Left ventricle myocardium inferior (tissue), 1 donor: ENCODE results near the gene KCMF1. TPM values are rescaled to one million over a fixed set of nuclear protein-coding genes. Genes with fewer than 3 reads are reported as not detected.

ENCODE experiments used
- DNase-seq: peaks from one replicate; pipeline ENCODE4 v3.0.0-alpha.2; 2020
- H3K27ac ChIP-seq: fragments of 200-600 bp; replicated peaks from 2 replicates; pipeline ENCODE4 v1.8.0; 2021
- H3K27me3 ChIP-seq: fragments of 200-600 bp; 2 replicates; pipeline ENCODE4 v1.8.0; 2021; ENCODE audit warnings: low read depth
- H3K36me3 ChIP-seq: fragments of 200-600 bp; 2 replicates; pipeline ENCODE4 v1.8.0; 2021
- H3K4me1 ChIP-seq: fragments of 200-600 bp; 2 replicates; pipeline ENCODE4 v1.8.0; 2021
- H3K4me3 ChIP-seq: fragments of 200-600 bp; 2 replicates; pipeline ENCODE4 v1.8.0; 2021; ENCODE audit warnings: mild to moderate bottlenecking, moderate library complexity
- H3K9me3 ChIP-seq: fragments of 200-600 bp; replicated peaks from 2 replicates; pipeline ENCODE4 v1.8.0; 2021
- intact Hi-C: fragments of 100-400 bp; cut with micrococcal nuclease; formaldehyde crosslinking; loops from one replicate; pipeline ENCODE4 v1.11.0; 2022
- total RNA-seq: library from RNA; stranded (reverse); fragmentation: NEBNext Ultra II Directional; extraction: Animal tissue kit (Norgen Biotek cat#: 25700); gene quantifications from one replicate; pipeline ENCODE4 v1.2.1, GENCODE V29; 2021
- TF ChIP-seq, protein P1 (sequence below): fragments of 200-600 bp; IDR thresholded peaks from 2 replicates; pipeline ENCODE4 v1.8.0; 2021; ENCODE audit warnings: antibody characterized with exemption, mild to moderate bottlenecking, borderline replicate concordance
- donor health status: DM: no; HTN: yes; CAD: no; lungs with severe emphysema.

The KCMF1 gene
- total RNA-seq, 1 donor from 2014 or later, result 90.2 TPM

DNA sequence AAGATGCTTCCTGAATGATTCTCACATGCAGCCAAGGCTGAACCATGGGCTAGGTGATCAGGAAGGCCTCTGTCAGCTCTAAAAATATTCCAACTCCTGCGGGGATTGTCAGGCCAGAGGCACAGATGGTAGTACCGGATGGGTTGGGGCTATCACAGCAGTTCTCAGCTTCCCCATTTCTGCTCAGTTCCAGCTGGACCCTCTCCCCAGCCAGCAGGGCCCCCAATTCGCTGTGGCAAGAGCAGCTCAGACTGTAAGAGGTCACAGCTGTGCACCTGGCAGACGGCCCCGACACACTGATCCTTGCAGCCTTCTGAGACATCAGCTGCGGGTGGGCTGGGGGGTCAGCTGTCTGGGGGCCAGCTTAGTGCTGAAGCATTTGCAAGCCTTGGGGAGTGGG, 118.6 kb downstream of the KCMF1 start:
- TF ChIP-seq, protein P1, sequence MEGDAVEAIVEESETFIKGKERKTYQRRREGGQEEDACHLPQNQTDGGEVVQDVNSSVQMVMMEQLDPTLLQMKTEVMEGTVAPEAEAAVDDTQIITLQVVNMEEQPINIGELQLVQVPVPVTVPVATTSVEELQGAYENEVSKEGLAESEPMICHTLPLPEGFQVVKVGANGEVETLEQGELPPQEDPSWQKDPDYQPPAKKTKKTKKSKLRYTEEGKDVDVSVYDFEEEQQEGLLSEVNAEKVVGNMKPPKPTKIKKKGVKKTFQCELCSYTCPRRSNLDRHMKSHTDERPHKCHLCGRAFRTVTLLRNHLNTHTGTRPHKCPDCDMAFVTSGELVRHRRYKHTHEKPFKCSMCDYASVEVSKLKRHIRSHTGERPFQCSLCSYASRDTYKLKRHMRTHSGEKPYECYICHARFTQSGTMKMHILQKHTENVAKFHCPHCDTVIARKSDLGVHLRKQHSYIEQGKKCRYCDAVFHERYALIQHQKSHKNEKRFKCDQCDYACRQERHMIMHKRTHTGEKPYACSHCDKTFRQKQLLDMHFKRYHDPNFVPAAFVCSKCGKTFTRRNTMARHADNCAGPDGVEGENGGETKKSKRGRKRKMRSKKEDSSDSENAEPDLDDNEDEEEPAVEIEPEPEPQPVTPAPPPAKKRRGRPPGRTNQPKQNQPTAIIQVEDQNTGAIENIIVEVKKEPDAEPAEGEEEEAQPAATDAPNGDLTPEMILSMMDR, result no peak
- DNase-seq, result no peak
- Histone ChIP-seq H3K9me3 (peaks cover 7% of the 10 kb centered on the region), H3K4me1 (peaks cover 3% of the 10 kb centered on the region), H3K36me3 (no peaks in the 10 kb centered on the region), H3K27ac (no peak overlapping the region), H3K27me3 (no peaks in the 10 kb centered on the region), H3K4me3 (no peak overlapping the region)
- intact Hi-C loops, result no loop called here

DNA sequence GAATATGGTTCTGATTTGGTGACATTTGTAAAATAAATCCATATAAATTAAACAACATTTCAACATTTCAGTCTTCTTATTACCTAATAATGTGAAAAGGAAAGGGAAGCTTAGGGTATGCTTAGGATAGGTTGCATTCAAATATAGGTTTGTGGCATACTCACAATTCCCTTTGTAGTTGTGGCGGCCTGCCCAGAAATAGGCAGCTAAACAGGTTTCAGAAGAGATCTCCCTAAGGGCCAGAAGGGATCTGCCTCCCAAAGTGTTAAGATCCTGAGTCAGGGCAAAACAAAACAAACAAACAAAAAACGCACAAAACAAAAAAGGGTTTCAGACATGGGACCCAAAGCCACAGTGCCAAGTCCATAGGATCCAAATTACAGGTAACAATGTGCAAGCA, 120.9 kb downstream of the KCMF1 start:
- Histone ChIP-seq H3K27me3 (peaks cover 9% of the 10 kb centered on the region), H3K27ac (no peak overlapping the region), H3K36me3 (no peaks in the 10 kb centered on the region), H3K4me1 (peaks cover 3% of the 10 kb centered on the region), H3K9me3 (peaks cover 7% of the 10 kb centered on the region), H3K4me3 (no peak overlapping the region)
- TF ChIP-seq, protein P1, result no peak
- DNase-seq, result no peak
- intact Hi-C loops, result no loop called here

DNA sequence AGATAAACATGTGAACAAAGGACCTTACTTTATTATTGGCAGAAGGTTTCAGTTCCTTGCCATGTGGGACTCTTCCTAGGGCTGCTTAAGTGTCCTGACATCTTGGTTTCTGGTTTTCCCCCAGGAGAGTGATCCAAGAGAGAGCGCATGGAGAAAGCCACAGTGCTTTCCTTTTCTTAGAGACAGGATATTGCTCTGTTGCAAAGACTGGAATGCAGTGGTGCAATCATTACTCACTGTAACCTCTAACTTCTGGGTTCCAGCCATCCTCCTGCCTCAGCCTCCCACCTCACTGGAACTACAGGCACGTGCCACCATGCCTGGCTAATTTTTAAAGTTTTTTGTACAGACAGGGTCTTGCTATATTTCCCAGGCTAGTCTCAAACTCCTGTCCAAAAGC, 124.1 kb downstream of the KCMF1 start:
- intact Hi-C loops, result no loop called here
- no peaks in the 10 kb centered on the region for H3K4me1 ChIP-seq
- TF ChIP-seq, protein P1, result no peak
- no peak for DNase-seq
- H3K4me3 ChIP-seq, result no peak overlapping the region
- H3K36me3 ChIP-seq, result no peaks in the 10 kb centered on the region
- no peak overlapping the region for H3K27ac ChIP-seq
- H3K9me3 ChIP-seq, result peaks cover 7% of the 10 kb centered on the region
- H3K27me3 ChIP-seq, result peaks cover 16% of the 10 kb centered on the region

GRCh38 chr2:85096616-85097015, 125.7 kb downstream of the KCMF1 start:
- H3K27me3 ChIP-seq, result peaks cover 16% of the 10 kb centered on the region
- H3K36me3 ChIP-seq, result no peaks in the 10 kb centered on the region
- H3K9me3 ChIP-seq, result peaks cover 7% of the 10 kb centered on the region
- no peak for DNase-seq
- intact Hi-C loops, result no loop called here
- no peak overlapping the region for H3K27ac ChIP-seq
- no peaks in the 10 kb centered on the region for H3K4me1 ChIP-seq
- H3K4me3 ChIP-seq, result no peak overlapping the region
- TF ChIP-seq, protein P1, result no peak

DNA sequence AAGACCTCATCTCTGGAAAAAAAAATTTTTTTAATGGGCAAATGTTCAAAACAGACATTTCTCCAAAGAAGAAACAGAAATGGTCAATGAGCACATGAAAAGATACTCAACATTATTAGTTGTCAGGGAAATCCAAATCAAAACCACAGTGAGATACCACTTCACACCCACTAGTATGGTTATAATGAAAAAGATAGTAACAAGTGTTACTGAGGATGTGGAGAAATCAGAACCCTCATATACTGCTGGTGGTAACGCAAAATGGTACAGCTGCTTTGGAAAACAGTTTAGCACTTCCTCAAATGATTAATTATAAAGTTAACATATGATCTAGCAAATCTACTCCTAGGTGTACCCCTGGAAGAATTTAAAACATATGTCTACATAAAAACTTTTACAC, 133.3 kb downstream of the KCMF1 start:
- Histone ChIP-seq H3K27ac (no peak overlapping the region), H3K4me1 (no peaks in the 10 kb centered on the region), H3K4me3 (no peak overlapping the region), H3K27me3 (no peaks in the 10 kb centered on the region), H3K36me3 (no peaks in the 10 kb centered on the region), H3K9me3 (no peaks in the 10 kb centered on the region)
- DNase-seq, result no peak
- intact Hi-C loops, result no loop called here
- TF ChIP-seq, protein P1, result no peak
